GM11168 (cell line): Measurements from ENCODE around the gene IFT43.

ENCODE experiments used
- in situ Hi-C: fragments of 300-500 bp; cut with MboI; formaldehyde crosslinking; loops from one replicate; pipeline ENCODE4 v1.12.0; 2022; ENCODE audit warnings: low sequenced_read_pairs; ENCODE audit not compliant: unreplicated experiment

IFT43 gene

DNA sequence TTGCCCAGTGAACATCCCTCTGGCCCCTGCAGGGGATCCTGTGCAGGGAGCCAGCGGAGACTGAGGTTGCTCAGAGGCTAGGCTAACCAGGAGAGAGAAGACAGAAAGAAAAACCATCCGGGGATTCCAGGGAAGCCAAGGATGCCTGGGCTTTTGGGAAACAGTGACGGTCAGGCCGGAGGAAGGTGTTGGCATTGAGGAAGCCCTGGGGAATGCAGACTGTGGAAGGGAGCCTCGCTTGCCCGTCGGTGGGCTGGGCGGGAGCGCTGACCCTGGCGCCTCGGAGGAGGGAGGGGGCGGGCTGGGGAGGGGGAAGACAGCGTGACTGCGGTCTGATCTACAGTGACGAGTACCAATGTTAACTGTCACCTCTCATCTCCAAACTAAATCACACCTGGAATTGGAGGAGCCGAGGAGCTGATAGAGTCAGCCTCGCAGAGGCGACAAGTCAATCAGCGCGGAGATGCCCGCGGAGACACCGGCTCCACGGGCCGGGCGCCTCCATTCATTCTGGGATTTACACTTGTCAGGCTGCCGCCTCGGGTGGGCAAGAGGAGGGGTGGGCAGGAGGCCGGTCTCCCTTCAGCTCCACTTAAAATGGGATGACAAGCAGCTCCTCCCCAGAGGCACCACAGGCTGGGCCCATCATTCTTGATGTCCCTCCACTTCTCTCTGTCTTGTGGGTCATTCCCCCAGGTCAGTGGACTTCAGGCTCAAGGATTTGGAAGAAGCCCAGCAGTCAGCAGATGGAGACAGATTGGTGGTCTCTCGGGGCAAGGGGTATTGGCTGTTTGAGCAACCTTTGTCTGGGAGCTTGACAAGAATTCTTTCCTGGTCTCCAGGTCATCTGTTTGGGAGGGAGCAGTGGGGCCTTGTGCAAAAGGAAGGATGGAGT is 145.8 kb downstream of the IFT43 start:
- in situ Hi-C loops = no loop called here

DNA sequence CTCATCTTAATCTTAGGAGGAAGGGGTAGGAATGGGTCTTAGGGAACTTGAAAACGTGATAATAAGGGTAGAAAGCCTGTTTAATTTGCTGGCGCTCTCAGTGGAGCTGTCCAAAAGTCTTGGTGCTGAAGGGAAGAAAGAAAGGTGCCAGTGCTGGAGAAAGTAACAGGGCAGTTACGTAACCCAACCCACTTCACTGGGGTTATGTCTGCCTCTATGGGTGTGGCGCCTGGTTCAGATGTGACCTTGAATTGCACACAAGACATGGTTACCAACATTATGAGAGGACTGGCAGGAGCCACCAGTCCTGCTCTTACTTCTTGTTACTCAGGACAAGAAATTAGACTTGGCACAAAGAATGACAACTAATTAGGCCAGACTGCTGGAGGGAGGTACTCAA is 147.5 kb downstream of the IFT43 start:
- in situ Hi-C loops = no loop called here
